Omental fat pad (tissue), 4 donors: ENCODE results near the gene NUP153. TPM values are rescaled to one million over a fixed set of nuclear protein-coding genes. Genes with fewer than 3 reads are reported as not detected.
"Not testable (repeated sequence)": the region's sequence is repeated elsewhere in the genome, so short reads cannot be mapped to it uniquely, and the experiment has no call there.

Experiments
- ATAC-seq: fragments of 150-250 bp; one replicate; pipeline ENCODE4 v1.9.1; 2016; ENCODE audit warnings: mild to moderate bottlenecking, moderate library complexity; ENCODE audit not compliant: low FRiP score
- DNase-seq: peaks from one replicate; pipeline ENCODE4 v3.0.0-alpha.2; 2019; ENCODE audit warnings: low spot score
- total RNA-seq, 4 donors: library from RNA; depleted of rRNA; stranded (reverse); fragments of >200 nt; gene quantifications; one replicate each; pipeline ENCODE4 v1.1.0, GENCODE V29; 2016
- TF ChIP-seq, protein P1 (sequence below), 3 donors: fragments of 450-650 bp; IDR thresholded peaks; one replicate each; pipeline ENCODE4 v1.5.1; 2016 to 2017; ENCODE audit warnings: antibody characterized with exemption in 3 of 3, mild to moderate bottlenecking in 3 of 3, moderate library complexity in 2 of 3

NUP153 gene
- total RNA-seq, 4 donors from 2014 or later: 32.7 to 80.6 (median 44.0) TPM

DNA sequence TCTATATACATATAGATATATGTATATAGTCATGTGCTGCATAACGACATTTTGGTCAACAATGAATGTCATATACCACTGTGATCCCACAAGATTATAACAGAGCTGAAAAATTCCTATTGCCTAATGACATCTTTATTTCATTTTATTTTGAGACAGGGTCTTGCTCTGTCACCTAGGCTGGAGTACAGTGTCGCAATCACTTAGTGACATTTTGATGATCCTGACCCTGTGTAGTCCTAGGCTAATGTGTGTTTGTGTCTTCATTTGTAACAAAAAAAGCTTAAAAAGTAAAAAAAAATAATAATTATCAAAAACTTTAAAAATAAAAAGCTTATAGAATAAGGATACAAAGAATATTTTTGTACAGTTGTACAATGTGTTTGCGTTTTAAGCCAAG, 110.6 kb downstream of the NUP153 start:
- no peak for DNase-seq
- no peak for ATAC-seq
- TF ChIP-seq, protein P1, sequence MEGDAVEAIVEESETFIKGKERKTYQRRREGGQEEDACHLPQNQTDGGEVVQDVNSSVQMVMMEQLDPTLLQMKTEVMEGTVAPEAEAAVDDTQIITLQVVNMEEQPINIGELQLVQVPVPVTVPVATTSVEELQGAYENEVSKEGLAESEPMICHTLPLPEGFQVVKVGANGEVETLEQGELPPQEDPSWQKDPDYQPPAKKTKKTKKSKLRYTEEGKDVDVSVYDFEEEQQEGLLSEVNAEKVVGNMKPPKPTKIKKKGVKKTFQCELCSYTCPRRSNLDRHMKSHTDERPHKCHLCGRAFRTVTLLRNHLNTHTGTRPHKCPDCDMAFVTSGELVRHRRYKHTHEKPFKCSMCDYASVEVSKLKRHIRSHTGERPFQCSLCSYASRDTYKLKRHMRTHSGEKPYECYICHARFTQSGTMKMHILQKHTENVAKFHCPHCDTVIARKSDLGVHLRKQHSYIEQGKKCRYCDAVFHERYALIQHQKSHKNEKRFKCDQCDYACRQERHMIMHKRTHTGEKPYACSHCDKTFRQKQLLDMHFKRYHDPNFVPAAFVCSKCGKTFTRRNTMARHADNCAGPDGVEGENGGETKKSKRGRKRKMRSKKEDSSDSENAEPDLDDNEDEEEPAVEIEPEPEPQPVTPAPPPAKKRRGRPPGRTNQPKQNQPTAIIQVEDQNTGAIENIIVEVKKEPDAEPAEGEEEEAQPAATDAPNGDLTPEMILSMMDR (IDR thresholded peaks at IDR 0.05): no peak

DNA sequence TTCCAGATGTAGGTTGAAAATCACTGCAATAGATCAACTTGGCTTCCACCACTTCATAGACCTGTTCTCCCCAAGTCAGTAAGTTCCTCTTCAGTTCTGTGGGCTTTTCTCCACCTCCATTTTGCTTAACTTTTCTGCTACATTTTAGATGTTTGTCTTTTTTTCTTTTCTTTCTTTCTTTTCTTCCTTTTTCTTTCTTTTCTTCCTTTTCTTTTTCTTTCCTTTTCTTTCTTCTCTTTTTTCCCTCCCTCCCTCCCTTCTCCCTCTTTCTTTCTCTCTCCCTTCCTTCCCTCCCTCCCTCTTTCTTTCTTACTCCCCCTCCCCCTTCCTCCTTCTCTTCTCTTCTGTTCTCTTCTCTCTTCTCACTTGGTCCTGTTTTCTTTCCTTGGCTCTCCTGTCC, 113.5 kb downstream of the NUP153 start:
- ATAC-seq: no peak
- no peak for DNase-seq
- TF ChIP-seq, protein P1 (IDR thresholded peaks at IDR 0.05): no peak

DNA sequence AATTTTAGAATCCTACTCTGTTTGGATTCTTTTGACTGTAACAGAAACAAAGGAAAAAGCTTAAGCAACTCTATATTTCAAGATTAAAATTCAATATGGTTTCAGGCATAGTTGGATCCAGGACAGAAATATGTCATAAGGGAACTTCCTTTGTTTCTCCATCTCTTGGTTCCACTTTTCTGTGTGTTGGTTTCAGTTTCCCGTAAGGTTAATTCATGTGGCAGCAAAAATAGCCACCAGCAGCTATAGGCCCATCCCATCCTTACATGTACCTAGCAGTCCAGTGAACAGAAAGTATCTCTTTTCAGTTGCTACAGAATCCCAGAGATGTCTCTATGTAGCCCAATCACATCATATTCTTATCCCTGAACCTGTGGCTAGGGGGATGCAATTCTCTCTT, 115.4 kb downstream of the NUP153 start:
- DNase-seq (no peak), ATAC-seq (no peak)
- TF ChIP-seq, protein P1 (IDR thresholded peaks at IDR 0.05): no peak

DNA sequence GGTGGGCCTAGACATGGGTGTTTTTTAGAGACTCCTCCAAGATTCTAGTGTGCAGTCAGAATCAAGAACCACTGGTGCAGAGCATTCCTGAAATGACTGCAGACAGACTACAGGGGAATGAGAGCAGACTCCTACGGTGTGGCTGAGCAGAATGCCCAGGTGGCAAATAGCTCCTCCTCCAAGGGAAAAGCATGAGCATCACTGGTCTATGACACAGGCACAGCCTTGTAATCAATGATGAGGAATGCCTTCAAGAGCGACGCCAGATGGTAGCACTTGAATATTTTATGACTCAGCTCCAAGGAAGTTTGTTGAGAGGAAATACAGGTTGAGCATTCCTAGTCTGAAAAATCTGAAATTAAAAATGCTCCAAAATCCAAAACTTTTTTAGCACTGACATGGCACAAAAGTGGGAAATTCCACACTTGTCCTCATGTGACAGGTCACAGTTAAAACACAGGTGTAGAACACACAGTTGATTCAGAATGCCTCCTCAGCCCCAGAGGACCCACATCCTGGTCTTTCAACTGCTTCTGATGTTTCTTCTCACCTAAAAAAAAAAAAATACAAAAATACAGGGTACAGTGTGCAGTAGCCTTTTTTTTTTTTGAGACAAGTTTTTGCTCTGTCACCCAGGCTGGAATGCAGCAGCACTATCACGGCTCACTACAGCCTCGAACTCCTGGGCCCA, 117.2 kb downstream of the NUP153 start:
- TF ChIP-seq, protein P1 (IDR thresholded peaks at IDR 0.05): no peak
- ATAC-seq (no peak), DNase-seq (no peak)

DNA sequence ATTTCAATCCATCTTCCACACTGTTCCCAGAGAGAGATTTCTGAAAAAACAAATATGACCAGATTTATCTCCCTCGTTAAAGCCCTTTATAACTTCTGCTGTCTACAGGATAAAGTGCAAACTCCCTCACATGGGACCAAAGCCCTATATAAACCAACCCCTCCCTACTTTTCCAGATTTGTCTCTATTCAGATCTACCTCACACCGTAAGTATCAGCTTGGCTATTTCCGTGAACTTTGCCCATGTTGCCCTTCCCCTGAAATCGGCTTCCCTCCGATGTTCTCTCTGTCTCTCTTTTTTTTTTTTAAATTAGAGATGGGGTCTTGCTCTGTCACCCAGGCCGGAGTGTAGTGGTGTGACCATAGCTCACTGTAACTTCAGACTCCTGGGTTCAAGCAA, 118.7 kb downstream of the NUP153 start:
- no peak for DNase-seq
- no peak for ATAC-seq
- TF ChIP-seq, protein P1 (IDR thresholded peaks at IDR 0.05): no peak

DNA sequence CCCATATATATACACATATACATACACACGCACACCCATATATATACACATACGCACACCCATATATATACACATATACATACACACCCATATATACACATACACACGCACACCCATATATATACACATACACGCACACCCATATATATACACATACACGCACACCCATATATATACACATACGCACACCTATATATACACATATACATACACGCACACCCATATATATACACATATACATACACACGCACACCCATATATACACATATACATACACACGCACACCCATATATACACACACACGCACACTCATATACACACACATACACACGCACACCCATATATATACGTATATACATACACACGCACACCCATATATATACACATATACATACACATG, 120.1 kb downstream of the NUP153 start:
- not testable (repeated sequence) for DNase-seq, ATAC-seq

DNA sequence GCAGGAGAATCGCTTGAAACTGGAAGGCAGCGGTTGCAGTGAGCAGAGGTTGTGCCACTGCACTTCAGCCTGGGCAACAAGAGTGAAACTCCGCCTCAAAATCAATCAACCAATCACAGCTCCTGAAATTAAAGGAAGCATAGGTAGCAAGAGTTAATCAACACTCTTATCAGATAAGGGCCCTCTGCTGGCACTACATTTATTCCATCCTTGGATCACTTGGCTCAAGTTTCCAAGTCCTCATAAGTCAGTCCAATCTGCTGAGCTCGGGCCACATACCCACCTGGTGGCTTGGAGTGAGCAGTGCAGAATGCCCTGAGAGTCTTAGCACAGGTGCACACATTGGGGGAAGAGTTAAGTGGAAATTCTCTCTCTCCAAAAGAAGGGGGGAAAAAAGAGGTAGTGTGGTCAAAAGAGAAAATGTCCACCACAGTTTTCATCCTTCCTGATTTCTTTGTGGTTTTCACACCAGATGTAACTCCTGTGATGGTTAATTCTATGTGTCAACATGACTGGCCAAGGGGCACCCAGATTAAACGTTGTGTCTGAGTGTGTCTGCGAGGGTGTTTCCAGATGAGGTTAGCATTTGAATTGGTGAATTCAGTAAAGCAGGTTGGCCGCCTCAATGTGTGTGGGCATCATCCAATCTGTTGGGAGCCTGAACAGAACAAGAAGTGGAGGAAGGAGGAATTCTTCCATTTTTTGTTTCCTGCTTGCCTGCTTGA, 120.8 kb downstream of the NUP153 start:
- no peak for ATAC-seq
- TF ChIP-seq, protein P1 (IDR thresholded peaks at IDR 0.05): no peak
- no peak for DNase-seq
